ENCODE results near the gene RPS15. TPM values are rescaled to one million over a fixed set of nuclear protein-coding genes. Genes with fewer than 3 reads are reported as not detected.

The RPS15 gene
- polyA plus RNA-seq, 6 donors from 2014 or later: 2,496 to 3,315 (median 3,022) TPM

GRCh38 chr19:1408300-1409203 lies 29.6 kb upstream of the RPS15 start:
- H3K9me3 Mint-ChIP-seq: no peaks in the 10 kb centered on the region
- peaks cover 43 to 52% (median 51%) of the 10 kb centered on the region in 3 donors for H3K4me1 Mint-ChIP-seq
- H3K27me3 Mint-ChIP-seq: peaks cover 0 to under 1% (median 0%) of the 10 kb centered on the region in 3 donors
- peak overlapping the region in 5 of 6 donors; percentile 56 to 95 (median 92) for H3K27ac Mint-ChIP-seq
- ATAC-seq (ENCODE audit: low read depth in 2 of 2): peak; percentile 2 to 6
- DNase-seq: peak; percentile 47
- peak overlapping the region; percentile 84 to 97 (median 90) for H3K4me3 Mint-ChIP-seq
- no peaks in the 10 kb centered on the region for H3K36me3 Mint-ChIP-seq

- Mint-ChIP-seq H3K9me3 (no peaks in the 10 kb centered on the region), H3K27ac (peak overlapping the region in 3 of 6 donors; percentile 56 to 95 (median 90)), H3K27me3 (no peaks in the 10 kb centered on the region)
These were observed 28.8 kb upstream of the RPS15 start for GRCh38 chr19:1409204-1410005.

GRCh38 chr19:1410136-1410786 lies 27.9 kb upstream of the RPS15 start:
- H3K9me3 Mint-ChIP-seq: no peaks in the 10 kb centered on the region
- H3K36me3 Mint-ChIP-seq: no peaks in the 10 kb centered on the region
- H3K27ac Mint-ChIP-seq: peak overlapping the region in 3 of 6 donors; percentile 83 to 90 (median 84)
- no peaks in the 10 kb centered on the region for H3K27me3 Mint-ChIP-seq
- peak overlapping the region; percentile 35 to 97 (median 84) for H3K4me3 Mint-ChIP-seq
- ATAC-seq (ENCODE audit: low read depth in 2 of 2): no peak
- DNase-seq: no peak
- H3K4me1 Mint-ChIP-seq: peaks cover 48 to 65% (median 62%) of the 10 kb centered on the region in 3 donors

More at GRCh38 chr19:1409204-1410005, 28.8 kb upstream of the RPS15 start:
- Mint-ChIP-seq H3K36me3 (no peaks in the 10 kb centered on the region), H3K4me3 (peak overlapping the region; percentile 84 to 97 (median 90)), H3K4me1 (peaks cover 43 to 59% (median 56%) of the 10 kb centered on the region in 3 donors)
- no peak for ATAC-seq (ENCODE audit: low read depth in 2 of 2)
- DNase-seq: no peak

- DNase-seq (no peak), ATAC-seq (ENCODE audit: low read depth in 2 of 2) (no peak)
- Mint-ChIP-seq H3K9me3 (no peaks in the 10 kb centered on the region), H3K27me3 (no peaks in the 10 kb centered on the region), H3K27ac (peak overlapping the region in 3 of 6 donors; percentile 26 to 90 (median 84)), H3K4me1 (peaks cover 51 to 70% (median 64%) of the 10 kb centered on the region in 3 donors), H3K4me3 (peak overlapping the region in 7 of 8 donors; percentile 26 to 97 (median 67)), H3K36me3 (no peaks in the 10 kb centered on the region)
These were observed 27.4 kb upstream of the RPS15 start for GRCh38 chr19:1410789-1411188.

GRCh38 chr19:1411255-1412191 lies 26.7 kb upstream of the RPS15 start:
- peaks cover 54 to 74% (median 66%) of the 10 kb centered on the region in 3 donors for H3K4me1 Mint-ChIP-seq
- no peaks in the 10 kb centered on the region for H3K27me3 Mint-ChIP-seq
- no peak for ATAC-seq (ENCODE audit: low read depth in 2 of 2)
- no peak for DNase-seq
- H3K36me3 Mint-ChIP-seq: no peaks in the 10 kb centered on the region
- no peaks in the 10 kb centered on the region for H3K9me3 Mint-ChIP-seq
- peak overlapping the region in 2 of 6 donors; percentile 62 to 90 for H3K27ac Mint-ChIP-seq
- H3K4me3 Mint-ChIP-seq: peak overlapping the region in 3 of 8 donors; percentile 74 to 86 (median 83)

GRCh38 chr19:1412323-1412923 lies 25.8 kb upstream of the RPS15 start:
- ATAC-seq (ENCODE audit: low read depth in 2 of 2) (no peak), DNase-seq (no peak)
- H3K27ac Mint-ChIP-seq: no peak overlapping the region
- no peaks in the 10 kb centered on the region for H3K27me3 Mint-ChIP-seq
- no peaks in the 10 kb centered on the region for H3K9me3 Mint-ChIP-seq
- peaks cover 51 to 79% (median 65%) of the 10 kb centered on the region in 3 donors for H3K4me1 Mint-ChIP-seq
- H3K4me3 Mint-ChIP-seq: no peak overlapping the region
- no peaks in the 10 kb centered on the region for H3K36me3 Mint-ChIP-seq

- peaks cover 54 to 81% (median 67%) of the 10 kb centered on the region in 3 donors for H3K4me1 Mint-ChIP-seq
These were observed 25.0 kb upstream of the RPS15 start for GRCh38 chr19:1412995-1413800.

GRCh38 chr19:1416014-1416841 lies 22.0 kb upstream of the RPS15 start:
- ATAC-seq (ENCODE audit: low read depth in 2 of 2): no peak
- no peaks in the 10 kb centered on the region for H3K27me3 Mint-ChIP-seq
- DNase-seq: no peak
- no peaks in the 10 kb centered on the region for H3K9me3 Mint-ChIP-seq
- peak overlapping the region in 3 of 8 donors; percentile 15 to 67 (median 44) for H3K4me3 Mint-ChIP-seq
- peaks cover 29 to 59% (median 47%) of the 10 kb centered on the region in 3 donors for H3K4me1 Mint-ChIP-seq
- peaks cover 0 to 5% of the 10 kb centered on the region in 2 donors for H3K36me3 Mint-ChIP-seq
- H3K27ac Mint-ChIP-seq: peak overlapping the region in 2 of 6 donors; percentile 8 to 47

More at GRCh38 chr19:1412995-1413800, 25.0 kb upstream of the RPS15 start:
- Mint-ChIP-seq H3K9me3 (no peaks in the 10 kb centered on the region), H3K36me3 (no peaks in the 10 kb centered on the region), H3K4me3 (peak overlapping the region in 2 of 8 donors; percentile 25 to 47), H3K27ac (peak overlapping the region in 1 of 6 donors; percentile 42), H3K27me3 (no peaks in the 10 kb centered on the region)
- DNase-seq (no peak), ATAC-seq (ENCODE audit: low read depth in 2 of 2) (no peak)

GRCh38 chr19:1417145-1417544 lies 21.1 kb upstream of the RPS15 start:
- H3K36me3 Mint-ChIP-seq: peaks cover 0 to 5% of the 10 kb centered on the region in 2 donors
- peaks cover 25 to 50% (median 39%) of the 10 kb centered on the region in 3 donors for H3K4me1 Mint-ChIP-seq
- DNase-seq (no peak), ATAC-seq (ENCODE audit: low read depth in 2 of 2) (no peak)
- H3K4me3 Mint-ChIP-seq: no peak overlapping the region
- H3K9me3 Mint-ChIP-seq: no peaks in the 10 kb centered on the region
- peak overlapping the region in 1 of 6 donors; percentile 66 for H3K27ac Mint-ChIP-seq
- no peaks in the 10 kb centered on the region for H3K27me3 Mint-ChIP-seq

GRCh38 chr19:1417681-1418495 lies 20.3 kb upstream of the RPS15 start:
- ATAC-seq (ENCODE audit: low read depth in 2 of 2) (no peak), DNase-seq (no peak)
- no peaks in the 10 kb centered on the region for H3K27me3 Mint-ChIP-seq
- no peak overlapping the region for H3K4me3 Mint-ChIP-seq
- H3K36me3 Mint-ChIP-seq: peaks cover 5 to 6% of the 10 kb centered on the region in 2 donors
- H3K27ac Mint-ChIP-seq: peak overlapping the region in 3 of 6 donors; percentile 27 to 66 (median 39)
- no peaks in the 10 kb centered on the region for H3K9me3 Mint-ChIP-seq
- peaks cover 24 to 46% (median 38%) of the 10 kb centered on the region in 3 donors for H3K4me1 Mint-ChIP-seq
